Measurements from ENCODE around the gene CLDN16. TPM values are rescaled to one million over a fixed set of nuclear protein-coding genes. Genes with fewer than 3 reads are reported as not detected.

The CLDN16 gene
- total RNA-seq, 6 experiments from 2014 or later = 0.37 to 6.6 (median 1.3) TPM

DNA sequence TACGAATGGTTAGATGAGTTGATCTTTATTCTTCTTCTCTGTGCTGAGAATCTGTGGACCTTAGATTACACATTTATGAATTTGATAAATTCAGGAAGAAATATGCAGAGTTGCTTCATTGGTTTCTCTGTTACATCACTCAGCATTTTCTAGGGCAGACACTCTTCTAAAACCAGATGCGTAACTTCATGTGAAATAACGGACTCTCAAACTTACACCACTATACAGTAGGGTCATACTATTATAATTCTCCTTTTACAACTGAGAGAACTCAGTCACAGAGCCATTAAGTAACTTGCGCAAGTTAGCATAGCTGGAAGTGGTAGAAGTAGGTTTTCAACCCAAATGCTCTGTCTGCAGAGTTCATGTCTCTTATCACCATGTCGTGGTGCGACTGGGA lies 56.0 kb downstream of the CLDN16 start:
- TF ChIP-seq POLR2A (IDR thresholded peaks at IDR 0.05) = no peak
- TF ChIP-seq, protein P1, sequence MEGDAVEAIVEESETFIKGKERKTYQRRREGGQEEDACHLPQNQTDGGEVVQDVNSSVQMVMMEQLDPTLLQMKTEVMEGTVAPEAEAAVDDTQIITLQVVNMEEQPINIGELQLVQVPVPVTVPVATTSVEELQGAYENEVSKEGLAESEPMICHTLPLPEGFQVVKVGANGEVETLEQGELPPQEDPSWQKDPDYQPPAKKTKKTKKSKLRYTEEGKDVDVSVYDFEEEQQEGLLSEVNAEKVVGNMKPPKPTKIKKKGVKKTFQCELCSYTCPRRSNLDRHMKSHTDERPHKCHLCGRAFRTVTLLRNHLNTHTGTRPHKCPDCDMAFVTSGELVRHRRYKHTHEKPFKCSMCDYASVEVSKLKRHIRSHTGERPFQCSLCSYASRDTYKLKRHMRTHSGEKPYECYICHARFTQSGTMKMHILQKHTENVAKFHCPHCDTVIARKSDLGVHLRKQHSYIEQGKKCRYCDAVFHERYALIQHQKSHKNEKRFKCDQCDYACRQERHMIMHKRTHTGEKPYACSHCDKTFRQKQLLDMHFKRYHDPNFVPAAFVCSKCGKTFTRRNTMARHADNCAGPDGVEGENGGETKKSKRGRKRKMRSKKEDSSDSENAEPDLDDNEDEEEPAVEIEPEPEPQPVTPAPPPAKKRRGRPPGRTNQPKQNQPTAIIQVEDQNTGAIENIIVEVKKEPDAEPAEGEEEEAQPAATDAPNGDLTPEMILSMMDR (IDR thresholded peaks at IDR 0.05) = no peak

DNA sequence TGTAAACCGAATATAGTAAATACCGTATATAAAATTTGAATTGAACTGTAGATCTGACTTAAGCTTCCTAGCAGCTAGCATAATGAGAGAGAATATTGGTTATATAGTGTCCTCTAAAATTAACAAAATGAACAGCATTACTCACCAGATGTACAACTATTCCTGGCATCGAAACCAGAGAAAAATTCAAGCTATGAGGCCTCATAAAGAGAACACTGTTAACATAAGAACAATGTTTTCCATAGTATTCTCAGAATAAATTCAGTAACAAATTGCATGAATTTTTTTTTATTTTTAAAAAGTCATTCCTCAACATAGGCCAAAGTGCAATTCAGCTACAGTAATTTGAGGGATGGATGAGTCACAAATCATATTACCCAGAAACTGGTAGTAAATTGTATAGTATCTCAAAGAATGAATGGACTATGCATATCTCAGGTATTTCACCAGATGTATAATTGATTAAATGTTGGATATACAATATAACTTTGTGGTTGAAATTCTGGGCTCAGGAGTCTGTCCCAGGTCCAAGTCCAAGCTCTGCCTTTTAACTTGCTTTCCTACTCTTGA lies 56.7 kb downstream of the CLDN16 start:
- Histone ChIP-seq H3K4me3 (no peak overlapping the region), H3K9me3 (no peaks in the 10 kb centered on the region), H3K4me1 (peaks cover 0 to 5% (median 2%) of the 10 kb centered on the region in 4 donors), H3K36me3 (no peaks in the 10 kb centered on the region), H3K27me3 (no peaks in the 10 kb centered on the region), H3K27ac (no peak overlapping the region)
- WGBS (ENCODE audit: insufficient coverage, low coverage, low lambda C conversion rate, missing lambda C conversion rate) = 88% methylated on average over 3 of the region's 3 CpGs
- intact Hi-C loops (cut with DNase I) = no loop called here
- TF ChIP-seq, protein P1 (IDR thresholded peaks at IDR 0.05) = no peak
- TF ChIP-seq POLR2A (IDR thresholded peaks at IDR 0.05) = no peak
- DNase-seq (no peak), ATAC-seq (no peak)

More for the DNA sequence above, 56.0 kb downstream of the CLDN16 start:
- peaks cover 0 to 5% (median 2%) of the 10 kb centered on the region in 4 donors for H3K4me1 ChIP-seq
- H3K9me3 ChIP-seq = no peaks in the 10 kb centered on the region
- no peaks in the 10 kb centered on the region for H3K36me3 ChIP-seq
- no peak overlapping the region for H3K27ac ChIP-seq
- intact Hi-C loops (cut with DNase I) = no loop called here
- H3K4me3 ChIP-seq = no peak overlapping the region
- H3K27me3 ChIP-seq = no peaks in the 10 kb centered on the region
- DNase-seq = no peak
- WGBS (ENCODE audit: insufficient coverage, low coverage, low lambda C conversion rate, missing lambda C conversion rate) = 82% methylated on average over 6 of the region's 6 CpGs
- no peak for ATAC-seq

DNA sequence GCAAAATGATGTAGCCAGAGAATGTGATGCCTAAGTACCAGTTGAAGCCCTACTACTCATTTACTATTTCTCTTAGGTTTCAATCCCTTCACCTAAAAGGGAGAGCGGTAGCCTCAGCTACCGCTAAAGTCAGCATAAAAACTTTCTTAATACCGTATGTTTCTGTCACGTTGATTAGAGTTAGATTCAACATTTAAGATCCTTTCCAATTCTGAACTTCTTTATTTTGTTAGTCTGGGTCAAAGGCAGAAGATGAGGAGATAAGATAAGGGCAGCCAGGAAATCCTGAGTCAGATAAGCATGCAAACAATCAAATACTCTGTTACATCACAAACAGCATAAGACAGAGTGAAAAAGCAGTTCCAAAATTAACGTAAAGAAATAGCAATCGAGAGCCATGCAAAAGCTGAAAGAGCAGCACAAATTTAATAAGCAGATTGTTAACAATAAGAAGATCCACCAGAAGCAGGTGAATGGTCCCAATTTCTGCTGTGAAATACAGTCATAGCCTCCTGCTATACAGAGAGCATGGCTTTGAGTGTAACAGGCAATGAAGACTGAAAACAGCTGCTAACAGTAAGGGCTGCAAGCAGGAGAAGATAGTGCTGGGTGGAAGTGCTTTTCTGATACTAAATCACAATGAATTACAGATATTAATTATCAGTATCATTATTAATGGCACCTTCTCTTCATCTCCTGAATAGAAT lies 58.8 kb downstream of the CLDN16 start:
- no peaks in the 10 kb centered on the region for H3K9me3 ChIP-seq
- TF ChIP-seq, protein P1 (IDR thresholded peaks at IDR 0.05) = no peak
- no peak for TF ChIP-seq POLR2A (IDR thresholded peaks at IDR 0.05)
- H3K27me3 ChIP-seq = no peaks in the 10 kb centered on the region
- H3K36me3 ChIP-seq = no peaks in the 10 kb centered on the region
- ATAC-seq = peak; percentile 49 to 88 (median 77)
- intact Hi-C loops (cut with DNase I) = no loop called here
- 37% methylated on average over 6 of the region's 6 CpGs for WGBS (ENCODE audit: insufficient coverage, low coverage, low lambda C conversion rate, missing lambda C conversion rate)
- no peak overlapping the region for H3K27ac ChIP-seq
- H3K4me3 ChIP-seq = no peak overlapping the region
- H3K4me1 ChIP-seq = peaks cover 0 to 5% (median 2%) of the 10 kb centered on the region in 4 donors
- no peak for DNase-seq

DNA sequence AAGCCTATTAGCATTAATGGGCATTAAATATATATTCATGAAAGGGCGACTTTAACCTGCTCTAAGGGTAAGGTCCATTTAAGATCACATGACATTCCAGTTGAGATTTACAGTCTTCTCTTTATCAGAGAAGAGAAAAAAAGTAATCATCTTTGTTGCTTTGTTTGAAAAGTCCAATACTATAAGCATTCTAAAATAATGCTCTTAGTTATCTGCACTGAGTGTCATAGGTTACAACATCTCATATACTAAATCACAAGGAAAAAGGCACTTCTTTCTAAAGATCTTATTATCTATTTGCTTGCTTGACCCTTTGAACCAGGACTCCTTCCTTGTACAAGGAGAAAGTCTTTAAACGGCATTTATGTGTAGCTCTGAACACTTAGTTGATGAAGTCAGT lies 60.3 kb downstream of the CLDN16 start:
- Histone ChIP-seq H3K4me1 (peaks cover 0 to 5% (median 2%) of the 10 kb centered on the region in 4 donors), H3K27me3 (no peaks in the 10 kb centered on the region), H3K36me3 (no peaks in the 10 kb centered on the region), H3K4me3 (no peak overlapping the region), H3K27ac (no peak overlapping the region), H3K9me3 (no peaks in the 10 kb centered on the region)
- no peak for ATAC-seq
- intact Hi-C loops (cut with DNase I) = no loop called here
- 78% methylated on average over 2 of the region's 2 CpGs for WGBS (ENCODE audit: insufficient coverage, low coverage, low lambda C conversion rate, missing lambda C conversion rate)
- no peak for TF ChIP-seq POLR2A (IDR thresholded peaks at IDR 0.05)
- TF ChIP-seq, protein P1 (IDR thresholded peaks at IDR 0.05) = no peak
- no peak for DNase-seq
